GM12892 (cell line): ENCODE results near the gene RBFOX1.

ENCODE experiments used
- POLR2A ChIP-seq: IDR thresholded peaks from 2 replicates; pipeline ENCODE4 v1.6.1; 2011; ENCODE audit warnings: low read depth, low read length, control low read depth
- POLR2AphosphoS5 ChIP-seq: IDR thresholded peaks from 2 replicates; pipeline ENCODE4 v1.6.1; 2011; ENCODE audit warnings: low read depth, low read length, control low read depth
- TAF1 ChIP-seq: IDR thresholded peaks from 2 replicates; pipeline ENCODE4 v1.6.1; 2011; ENCODE audit warnings: low read depth, mild to moderate bottlenecking, control low read depth, low read length, borderline replicate concordance

GRCh38 chr16:7325834-7326233, 6.8 kb upstream of the RBFOX1 start:
- TF ChIP-seq TAF1 (no peak), POLR2A (no peak), POLR2AphosphoS5 (no peak)
